GM23248 (cell line): ENCODE data around the gene SEC14L5.

ENCODE experiments used
- EZH2 ChIP-seq: fragments of 200-600 bp; sonication (generic); IDR thresholded peaks from 2 replicates; pipeline ENCODE4 v1.6.1; 2018; ENCODE audit warnings: antibody characterized with exemption, mild to moderate bottlenecking; ENCODE audit not compliant: insufficient read depth, poor library complexity, severe bottlenecking
- EZH2phosphoT487 ChIP-seq: fragments of 200-600 bp; sonication (generic); IDR thresholded peaks from 2 replicates; pipeline ENCODE4 v1.6.1; 2018; ENCODE audit warnings: antibody characterized with exemption, moderate library complexity, mild to moderate bottlenecking, low read depth; ENCODE audit not compliant: insufficient read depth

- TF ChIP-seq EZH2phosphoT487 (no peak), EZH2 (no peak)
These were observed 43.5 kb upstream of the SEC14L5 start for GRCh38 chr16:4914528-4915225.
